GM21723 (cell line): ENCODE measurements around the gene PLSCR1.
"Not testable (repeated sequence)": the region's sequence is repeated elsewhere in the genome, so short reads cannot be mapped to it uniquely, and the experiment has no call there.

ENCODE experiments used
- ATAC-seq: cut with Tn5 transposase; IDR thresholded peaks from one replicate; pipeline ENCODE4 v1.9.1; 2021; ENCODE audit warnings: mild to moderate bottlenecking, moderate library complexity; ENCODE audit not compliant: unreplicated experiment

Gene PLSCR1

GRCh38 chr3:146485297-146485696 is 59.1 kb downstream of the PLSCR1 start:
- no peak for ATAC-seq

GRCh38 chr3:146476094-146476740 is 68.2 kb downstream of the PLSCR1 start:
- no peak for ATAC-seq

GRCh38 chr3:146474976-146475375 is 69.4 kb downstream of the PLSCR1 start:
- ATAC-seq = not testable (repeated sequence)

GRCh38 chr3:146473726-146474125 is 70.7 kb downstream of the PLSCR1 start:
- ATAC-seq = no peak

GRCh38 chr3:146472611-146473010 is 71.8 kb downstream of the PLSCR1 start:
- ATAC-seq = no peak

GRCh38 chr3:146471012-146471411 is 73.4 kb downstream of the PLSCR1 start:
- ATAC-seq = no peak

- no peak for ATAC-seq
Measured at GRCh38 chr3:146470425-146470990, 73.9 kb downstream of the PLSCR1 start.

GRCh38 chr3:146469150-146470017 is 75.0 kb downstream of the PLSCR1 start, which contains the start of gene PLSCR2:
Gene PLSCR2 (minus strand): TSS chr3:146469561. CDS start chr3:146459904, 9,657 bp downstream.
- ATAC-seq = peak; percentile 98

- no peak for ATAC-seq
Measured at GRCh38 chr3:146468671-146469149, 75.7 kb downstream of the PLSCR1 start.

- ATAC-seq = no peak
Measured at GRCh38 chr3:146468234-146468633, 76.2 kb downstream of the PLSCR1 start.

GRCh38 chr3:146466604-146467003 is 77.8 kb downstream of the PLSCR1 start:
- ATAC-seq = no peak

- no peak for ATAC-seq
Measured at GRCh38 chr3:146465693-146466465, 78.5 kb downstream of the PLSCR1 start.
